SH-SY5Y (cell line): ENCODE measurements around the gene SF3A1.

Source experiments
- GATA2 ChIP-seq: IDR thresholded peaks from 2 replicates; pipeline ENCODE4 v1.6.1; 2011; ENCODE audit warnings: mild to moderate bottlenecking, low read depth, low read length
- GATA3 ChIP-seq: IDR thresholded peaks from 2 replicates; pipeline ENCODE4 v1.6.1; 2011; ENCODE audit warnings: low read depth, mild to moderate bottlenecking, low read length, moderate library complexity

SF3A1 gene

DNA sequence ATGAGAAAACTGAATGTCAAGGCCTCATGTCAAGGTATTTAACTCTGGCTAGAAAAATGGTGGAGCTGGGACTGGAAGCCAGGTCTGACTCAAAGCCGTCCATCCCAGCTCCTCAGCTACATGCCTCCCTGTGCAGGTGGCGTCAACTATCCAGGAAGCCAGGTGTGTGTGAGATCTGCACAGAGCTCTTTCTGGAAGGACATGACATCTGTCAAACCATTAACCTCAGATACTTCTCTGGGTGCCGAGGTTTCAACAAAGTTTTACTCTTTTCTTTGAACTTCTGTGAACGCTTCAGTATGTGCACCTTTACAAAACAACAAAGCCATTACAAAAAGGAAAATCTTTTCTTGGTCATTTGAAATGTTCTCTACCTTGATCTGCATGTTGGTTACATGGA lies 60.4 kb downstream of the SF3A1 start:
- TF ChIP-seq GATA3 (no peak), GATA2 (no peak)

DNA sequence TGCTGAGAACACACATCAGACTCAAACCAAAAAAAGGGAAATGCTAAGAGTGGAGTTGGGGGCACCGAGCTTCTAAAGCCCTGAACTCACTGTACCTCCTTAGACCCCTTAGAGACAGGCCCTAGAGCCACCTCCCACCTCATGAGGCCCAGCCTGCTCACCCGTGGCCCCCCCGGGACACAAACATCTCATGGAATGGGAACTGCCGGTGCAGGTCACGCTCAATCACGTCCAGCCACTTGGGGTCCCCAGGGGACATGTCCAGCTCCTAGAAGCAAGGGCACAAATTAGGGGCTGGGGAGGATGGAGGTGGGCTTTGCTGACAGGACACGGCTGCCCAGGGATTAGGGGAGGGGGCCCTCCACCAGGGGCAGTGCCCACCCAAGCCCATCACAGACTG lies 61.1 kb downstream of the SF3A1 start:
- TF ChIP-seq GATA3 (no peak), GATA2 (no peak)

DNA sequence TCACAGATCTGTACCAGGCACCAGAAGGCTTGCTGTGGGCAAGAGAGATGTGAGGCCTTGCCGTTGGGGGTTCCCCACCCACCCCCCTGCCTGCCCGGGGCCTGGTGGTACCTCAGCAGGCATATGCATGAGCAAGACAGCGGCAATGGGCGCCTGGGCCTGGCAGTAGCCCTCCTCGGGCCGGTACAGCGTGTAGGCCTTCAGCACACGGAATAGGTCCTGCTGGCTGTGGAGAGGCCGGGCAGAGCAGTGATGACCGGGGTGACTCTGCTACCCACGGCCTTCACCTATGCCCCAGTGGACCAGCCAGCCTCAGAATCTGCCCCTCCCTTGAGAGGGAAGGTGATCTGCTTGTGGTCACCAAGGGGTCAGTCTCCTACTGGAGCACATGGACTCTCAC lies 61.9 kb downstream of the SF3A1 start:
- TF ChIP-seq GATA2: no peak
- TF ChIP-seq GATA3: no peak

DNA sequence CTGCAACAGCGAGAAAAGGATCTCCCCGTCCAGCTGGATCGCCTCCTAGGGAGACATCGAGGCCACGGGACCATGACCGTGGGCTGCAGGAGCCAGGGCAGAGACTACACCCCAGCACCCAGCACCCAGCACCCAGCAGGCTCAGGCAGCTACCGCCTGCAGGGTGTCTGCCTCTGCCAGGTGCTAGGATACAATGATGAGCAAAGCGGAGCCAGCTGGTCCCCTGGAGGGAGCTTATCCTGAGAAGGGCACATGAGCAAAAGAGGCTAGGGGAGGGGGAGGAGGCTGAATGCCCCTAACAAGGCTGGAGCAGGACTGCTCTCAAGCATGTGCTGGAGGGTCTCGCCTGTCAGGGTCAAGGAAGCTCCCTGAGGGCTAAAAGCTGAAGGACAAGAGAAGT lies 62.6 kb downstream of the SF3A1 start:
- TF ChIP-seq GATA2: no peak
- no peak for TF ChIP-seq GATA3

DNA sequence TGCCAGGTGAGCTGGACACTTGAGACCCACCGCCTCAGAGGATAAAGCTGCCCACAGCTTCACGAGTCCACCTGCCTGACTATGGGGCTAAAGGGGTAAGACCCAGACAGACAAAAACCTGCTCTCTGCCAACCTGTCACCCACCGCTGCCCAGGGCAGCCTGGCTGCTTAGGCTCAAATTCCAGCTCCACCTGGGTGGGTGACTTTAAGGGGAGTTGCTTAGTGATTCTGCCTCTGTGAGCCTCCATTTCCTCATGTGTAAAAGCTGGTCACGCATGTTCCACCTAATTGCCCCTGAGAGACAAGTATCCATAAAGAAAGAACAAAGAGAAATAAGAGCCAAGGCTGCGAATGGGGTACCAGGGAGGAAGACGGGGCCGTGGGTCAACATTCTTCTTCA lies 63.7 kb downstream of the SF3A1 start:
- TF ChIP-seq GATA2 (no peak), GATA3 (no peak)

DNA sequence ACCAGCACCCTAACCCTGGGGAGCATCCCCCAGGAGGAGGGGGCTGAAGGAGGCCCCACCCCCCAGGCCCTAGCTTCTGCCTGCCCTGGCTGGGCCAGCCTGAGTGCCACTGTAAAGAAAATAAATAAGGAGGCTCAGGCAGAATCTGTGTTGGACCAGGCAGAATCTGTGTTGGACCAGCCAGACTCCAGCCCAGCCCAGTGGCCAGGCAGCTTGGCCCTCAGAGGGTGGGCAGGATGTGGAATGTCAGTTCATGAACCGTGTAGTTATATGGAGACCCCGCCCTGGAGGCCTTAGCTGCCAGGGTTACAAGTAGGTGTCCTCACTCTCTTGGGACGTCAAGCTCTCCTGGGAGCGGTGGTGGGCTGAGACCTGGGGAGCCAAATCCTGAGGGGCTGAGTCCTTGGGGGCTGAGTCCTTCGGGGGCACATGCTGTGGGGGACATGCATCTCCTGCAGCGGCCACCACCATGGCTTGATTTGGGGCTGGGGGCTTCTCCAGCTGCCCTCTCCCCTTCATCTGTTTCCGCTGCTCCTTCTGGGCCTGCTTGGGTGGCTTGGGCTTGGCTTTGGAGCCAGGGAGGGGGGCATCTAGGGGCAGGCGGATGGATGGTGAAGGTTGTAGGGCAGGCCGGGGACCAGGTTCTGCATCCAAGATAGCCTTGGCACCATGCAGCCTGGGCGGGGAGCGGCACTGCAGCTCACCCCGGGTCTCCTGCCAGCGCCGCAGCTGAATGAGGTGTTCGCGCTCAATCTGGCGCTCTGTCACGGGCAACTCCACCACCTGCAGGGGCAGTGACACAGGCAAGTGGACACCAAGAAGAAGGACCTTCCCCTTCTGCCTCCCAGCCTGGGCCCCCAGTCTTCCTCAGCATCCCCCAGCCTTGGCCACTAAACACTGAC lies 64.4 kb downstream of the SF3A1 start:
- TF ChIP-seq GATA3 (no peak), GATA2 (no peak)

DNA sequence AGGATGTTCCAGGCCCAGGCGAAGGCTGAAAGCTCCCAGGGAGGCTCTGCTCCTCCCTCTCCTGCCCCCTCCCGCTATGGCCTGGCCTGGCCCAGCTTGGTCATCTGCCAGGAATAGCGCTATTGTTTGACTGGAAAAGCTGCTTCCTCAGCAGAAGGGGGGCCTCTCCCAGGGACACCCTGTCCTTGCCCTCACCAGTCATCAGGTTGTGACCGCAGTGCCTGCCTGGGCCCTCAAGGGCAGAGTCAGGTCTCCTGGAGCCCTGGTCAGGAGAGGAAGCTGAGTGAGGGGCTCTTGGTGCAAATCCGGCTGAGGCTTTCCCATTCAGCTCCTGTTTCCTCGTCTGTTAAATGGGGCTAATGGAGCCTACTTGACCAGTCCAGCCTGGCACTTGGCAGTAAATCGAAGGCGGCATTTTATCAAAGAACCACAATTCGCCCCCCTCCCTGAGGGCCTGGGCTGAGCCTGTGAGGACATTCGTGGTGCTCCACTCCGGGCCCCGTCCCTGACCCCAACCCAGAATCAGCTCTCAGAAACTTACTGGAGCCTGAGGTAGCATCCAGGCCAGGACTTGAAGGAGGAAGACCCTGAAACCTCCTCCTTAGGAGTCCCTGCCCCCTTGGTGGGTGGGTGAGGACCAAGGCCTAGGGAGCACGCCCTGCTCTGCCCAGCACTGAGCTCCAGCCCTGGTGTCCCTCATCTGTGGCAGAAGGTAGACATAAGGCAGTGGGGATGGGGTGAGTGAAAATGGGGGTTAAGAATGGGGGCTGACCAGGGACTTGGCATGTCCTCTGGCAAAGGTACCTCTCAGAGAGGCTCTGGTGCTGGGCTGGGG lies 65.4 kb downstream of the SF3A1 start:
- TF ChIP-seq GATA2 (no peak), GATA3 (no peak)

DNA sequence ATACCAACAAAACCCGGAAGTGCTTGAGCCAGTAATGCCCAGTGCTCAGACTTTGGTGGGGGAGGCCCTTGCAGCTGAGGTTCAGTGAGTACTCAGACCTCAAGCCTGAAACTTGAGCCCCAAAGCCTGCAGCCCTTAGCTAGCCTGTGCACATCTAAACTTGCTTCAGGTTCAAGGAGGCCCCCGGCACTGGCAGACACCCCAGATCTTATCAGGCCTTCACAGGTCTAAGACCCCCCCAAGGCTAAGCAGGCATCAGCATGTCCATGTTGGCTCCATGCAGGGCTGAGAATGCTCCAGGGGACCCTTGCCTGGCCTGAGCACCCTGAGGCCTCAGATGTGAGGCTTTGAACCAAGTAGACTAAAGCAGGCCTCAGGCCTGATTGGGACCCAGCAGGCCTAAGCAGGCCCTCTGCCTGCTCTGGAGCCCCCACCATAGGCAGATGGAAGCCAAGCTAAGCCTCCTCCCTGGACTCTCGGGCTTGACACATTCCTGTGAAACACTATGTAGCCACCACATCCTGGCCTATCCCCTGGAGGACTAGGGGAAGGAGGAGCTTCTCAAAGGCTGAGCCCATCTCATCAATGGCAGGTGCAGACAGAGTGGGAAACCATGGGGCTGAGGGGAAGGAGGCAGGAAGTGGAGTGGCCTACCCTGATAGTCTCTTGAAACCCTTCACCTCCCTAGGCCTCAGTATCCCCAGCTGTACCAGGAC lies 66.2 kb downstream of the SF3A1 start:
- TF ChIP-seq GATA2: no peak
- TF ChIP-seq GATA3: no peak

DNA sequence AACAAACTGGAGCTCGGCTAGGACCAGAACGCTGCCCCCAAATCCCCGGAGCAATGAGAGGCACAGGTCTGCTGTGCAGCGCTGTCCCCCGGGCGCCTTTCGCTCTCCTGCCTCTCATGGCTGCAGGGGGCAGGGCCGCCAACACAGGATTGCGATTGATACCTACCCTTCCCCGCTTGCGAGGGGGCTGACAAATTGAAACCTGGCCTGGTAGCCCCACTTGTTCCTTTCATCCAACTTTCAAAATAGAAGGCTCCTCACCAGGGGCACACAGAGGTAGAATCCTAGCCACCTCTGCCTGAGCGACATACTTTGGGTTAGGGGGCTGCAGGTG lies 66.7 kb downstream of the SF3A1 start:
- TF ChIP-seq GATA2 (no peak), GATA3 (no peak)

DNA sequence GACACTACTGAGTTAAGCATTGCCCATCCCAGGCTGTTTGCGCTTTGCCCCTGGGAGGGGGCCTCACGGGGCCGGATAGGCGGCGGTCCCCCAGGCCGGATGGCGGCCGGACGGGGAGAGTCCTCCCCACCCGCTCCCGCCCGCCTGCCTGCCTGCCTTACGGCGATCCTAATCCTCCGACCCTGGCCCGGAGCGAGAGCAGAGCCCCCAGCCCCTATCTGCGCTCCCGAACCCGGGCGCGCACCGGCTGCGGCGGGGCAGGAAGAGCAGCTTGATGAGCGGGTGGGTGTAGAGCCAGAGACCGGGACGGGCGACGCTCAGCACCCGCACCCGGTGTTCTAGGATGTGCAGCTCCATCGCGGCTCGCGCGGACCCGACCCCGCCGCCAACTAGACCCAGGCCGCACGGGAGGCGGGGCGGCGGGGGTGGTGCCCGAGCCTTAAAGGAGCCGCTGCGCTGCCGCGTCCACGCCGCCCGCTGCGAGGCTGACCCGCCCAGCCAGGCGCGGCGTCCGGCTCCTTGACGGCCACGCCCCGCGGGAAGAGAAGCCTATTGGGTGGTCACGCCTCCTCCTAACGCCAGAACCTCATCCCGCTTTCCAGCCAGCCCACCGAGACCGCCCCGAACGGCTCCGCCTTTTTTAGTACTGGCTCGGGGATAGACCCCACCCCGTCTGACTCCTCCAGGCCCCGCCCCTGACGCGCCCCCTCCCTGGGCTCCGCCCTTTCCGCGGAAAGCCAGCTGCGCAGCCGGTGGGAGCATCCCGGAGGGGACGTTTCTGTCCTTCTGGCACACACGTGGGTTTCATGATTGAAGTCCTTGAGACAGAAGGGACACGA lies 67.3 kb downstream of the SF3A1 start, which contains the start of gene CASTOR1:
Gene CASTOR1 (minus strand): TSS at position 365 of the 839 bp plus-strand sequence. CDS start 8 bp downstream, at position 357.
- TF ChIP-seq GATA2 (no peak), GATA3 (no peak)

DNA sequence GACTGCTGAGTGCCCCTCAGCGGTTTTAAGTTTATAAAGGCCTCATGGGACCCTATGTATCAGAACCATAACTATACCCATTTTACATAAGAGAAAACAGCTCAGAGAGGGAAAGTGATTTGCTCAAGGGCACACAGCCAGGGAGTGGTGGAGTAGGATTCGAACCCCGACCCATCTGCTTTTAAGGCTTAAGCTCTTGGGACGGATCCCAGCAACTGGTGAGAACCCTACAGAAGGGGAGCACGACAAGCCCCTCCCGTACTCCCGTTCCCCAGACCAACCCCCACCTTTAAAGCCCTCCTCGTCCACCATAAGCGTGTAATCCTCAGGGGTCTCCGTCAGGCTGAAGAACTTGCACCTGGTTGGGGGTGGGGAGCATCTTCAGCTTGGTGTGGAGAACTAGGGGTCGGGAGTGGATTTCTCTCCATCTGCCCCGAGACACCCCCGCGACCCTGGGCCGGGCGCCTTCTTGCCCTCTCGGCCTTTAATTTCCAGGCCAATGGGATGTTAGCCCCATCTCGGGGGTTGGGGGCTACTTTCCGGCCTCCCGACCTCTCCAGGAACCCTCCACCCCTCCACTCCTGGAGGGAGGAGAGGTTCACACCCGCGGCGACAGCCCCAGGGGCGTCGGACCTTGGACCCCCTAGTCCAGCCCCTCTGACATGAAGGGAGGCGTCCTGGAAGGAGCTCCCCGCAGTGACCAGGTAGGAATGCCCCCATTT lies 68.1 kb downstream of the SF3A1 start:
- TF ChIP-seq GATA3: no peak

DNA sequence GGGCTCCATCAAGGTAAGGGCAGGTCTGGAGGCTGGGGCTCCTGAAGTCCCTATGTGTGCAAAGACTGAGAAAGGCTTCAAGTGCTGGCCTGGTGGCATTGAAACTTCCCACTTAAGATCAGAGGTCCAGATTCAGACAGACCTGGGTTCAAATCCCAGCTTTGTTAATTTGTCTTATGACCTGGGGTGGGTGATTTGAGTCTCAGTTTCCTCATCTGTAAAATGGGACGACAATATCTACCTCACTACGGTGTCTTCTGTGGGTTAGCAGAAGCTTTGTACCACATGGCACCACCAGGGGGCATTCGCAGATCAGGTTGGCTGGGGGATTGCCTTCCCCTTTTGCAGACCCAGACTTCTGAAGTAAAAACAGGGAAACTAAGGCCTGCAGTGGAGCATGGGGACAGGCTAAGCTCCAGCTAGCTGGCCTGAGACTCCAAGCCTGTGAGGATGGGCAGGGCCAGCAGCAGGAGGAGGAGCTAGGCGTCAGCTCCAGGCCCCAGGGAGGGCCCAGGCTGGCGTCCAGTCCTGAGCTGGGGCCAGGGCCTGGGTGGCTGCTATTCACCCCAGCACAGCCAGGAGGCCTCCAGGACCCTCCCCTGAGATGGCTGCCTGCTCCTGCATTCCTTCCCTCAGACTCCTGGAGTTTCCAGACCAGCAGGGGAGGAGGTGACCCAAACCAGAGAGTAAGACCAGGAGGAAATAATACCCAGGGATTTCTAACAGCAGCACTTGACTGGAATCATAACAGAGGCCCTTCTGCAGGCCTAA lies 68.9 kb downstream of the SF3A1 start:
- TF ChIP-seq GATA3 (no peak), GATA2 (no peak)
